K562 (cell line): ENCODE measurements around the gene OPRD1. TPM values are rescaled to one million over a fixed set of nuclear protein-coding genes. Genes with fewer than 3 reads are reported as not detected.

Experiments
- E2F3 ChIP-seq: fragments of 250-450 bp; sonication (Bioruptor Pico); IDR thresholded peaks from 2 replicates; pipeline ENCODE4 v1.4.0; 2020; ENCODE audit warnings: mild to moderate bottlenecking
- JUNB ChIP-seq: fragments of 450-650 bp; formaldehyde crosslinking; conservative IDR thresholded peaks from 2 replicates; pipeline ENCODE4 v1.4.0; 2020; ENCODE audit warnings: mild to moderate bottlenecking
- TAL1 ChIP-seq: fragments of 450-650 bp; IDR thresholded peaks from 2 replicates; pipeline ENCODE4 v1.6.1; 2016; ENCODE audit warnings: mild to moderate bottlenecking
- polyA plus RNA-seq, 8 experiments: library from polyadenylated mRNA; depleted of rRNA in 4 of 8; stranded (reverse) in 5 of 8; unstranded in 3 of 8; fragments of >200 nt; fragmentation: Nextera tagmentation in 2 of 8; fragmentation: Illumina TruSeq in 1 of 8; extraction: Ambion mirVana in 2 of 8; extraction: Trizol in 1 of 8; gene quantifications; 2 replicates each; pipeline versions ENCODE4 v1.2.1 to v1.2.3, GENCODE V29; 2011 to 2014; ENCODE audit warnings: inconsistent platforms in 1 of 8, missing spikeins in 1 of 8
- total RNA-seq, 7 experiments: library from RNA; depleted of rRNA in 6 of 7; stranded (reverse); fragments of >200 nt in 6 of 7; fragmentation: Illumina TruSeq in 2 of 7; extraction: Trizol in 2 of 7; gene quantifications; 2 replicates each; pipeline versions ENCODE4 v1.2.1 to v1.2.3, GENCODE V29; 2011 to 2021; ENCODE audit warnings: low replicate concordance in 1 of 7
- TF ChIP-seq, protein P1 (sequence below), 2 experiments: fragments of 450-650 bp; IDR thresholded peaks; 2 replicates each; pipeline ENCODE4 v1.6.1; 2016
- TF ChIP-seq, protein P2 (sequence below): fragments of 250-450 bp; sonication (Bioruptor Pico); IDR thresholded peaks from 2 replicates; pipeline ENCODE4 v1.4.0; 2020; ENCODE audit warnings: borderline replicate concordance
- TF ChIP-seq, protein P3 (sequence below): fragments of 250-450 bp; sonication (Bioruptor Pico); IDR thresholded peaks from 2 replicates; pipeline ENCODE4 v1.8.0; 2021; ENCODE audit warnings: moderate library complexity, mild to moderate bottlenecking, inconsistent platforms

Gene OPRD1
- total and polyA plus RNA-seq, 9 of the 15 experiments (the other 6 are each of a cell fraction or from before 2014, with no cell fraction given): under 0.01 to 0.03 (median under 0.01) TPM; not detected in 6

DNA sequence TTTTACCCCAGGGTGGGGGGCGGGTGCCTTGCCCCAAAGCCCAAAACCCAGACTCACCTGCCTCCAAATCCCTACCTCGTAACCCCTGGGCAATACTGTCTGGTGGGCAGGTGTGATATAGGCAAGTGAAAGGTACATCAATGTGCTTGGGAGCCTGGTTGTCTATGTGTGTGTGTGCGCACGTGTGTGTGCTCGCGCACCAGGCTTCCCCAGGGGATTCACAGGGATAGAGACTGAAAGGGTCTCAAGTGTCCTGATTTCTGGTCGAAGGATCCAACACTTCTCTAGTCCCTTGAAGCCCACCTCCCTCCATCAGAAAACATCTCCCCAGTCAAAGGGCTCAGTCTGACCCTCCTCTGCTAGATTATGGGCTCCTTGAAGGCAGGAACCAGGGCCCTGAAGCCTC lies 73.5 kb downstream of the OPRD1 start (continued):
- TF ChIP-seq JUNB (CRISPR knock-in tag) (no peak), E2F3 (0 out of 2 replicates have a peak, but pooled peaks have one; percentile 12), TAL1 (no peak)
- TF ChIP-seq, protein P1, sequence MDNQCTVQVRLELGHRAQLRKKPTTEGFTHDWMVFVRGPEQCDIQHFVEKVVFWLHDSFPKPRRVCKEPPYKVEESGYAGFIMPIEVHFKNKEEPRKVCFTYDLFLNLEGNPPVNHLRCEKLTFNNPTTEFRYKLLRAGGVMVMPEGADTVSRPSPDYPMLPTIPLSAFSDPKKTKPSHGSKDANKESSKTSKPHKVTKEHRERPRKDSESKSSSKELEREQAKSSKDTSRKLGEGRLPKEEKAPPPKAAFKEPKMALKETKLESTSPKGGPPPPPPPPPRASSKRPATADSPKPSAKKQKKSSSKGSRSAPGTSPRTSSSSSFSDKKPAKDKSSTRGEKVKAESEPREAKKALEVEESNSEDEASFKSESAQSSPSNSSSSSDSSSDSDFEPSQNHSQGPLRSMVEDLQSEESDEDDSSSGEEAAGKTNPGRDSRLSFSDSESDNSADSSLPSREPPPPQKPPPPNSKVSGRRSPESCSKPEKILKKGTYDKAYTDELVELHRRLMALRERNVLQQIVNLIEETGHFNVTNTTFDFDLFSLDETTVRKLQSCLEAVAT (IDR thresholded peaks at IDR 0.05): 0 out of 4 replicates have a peak, but pooled peaks of 1 of the 2 experiments have one; percentile 11
- TF ChIP-seq, protein P2, sequence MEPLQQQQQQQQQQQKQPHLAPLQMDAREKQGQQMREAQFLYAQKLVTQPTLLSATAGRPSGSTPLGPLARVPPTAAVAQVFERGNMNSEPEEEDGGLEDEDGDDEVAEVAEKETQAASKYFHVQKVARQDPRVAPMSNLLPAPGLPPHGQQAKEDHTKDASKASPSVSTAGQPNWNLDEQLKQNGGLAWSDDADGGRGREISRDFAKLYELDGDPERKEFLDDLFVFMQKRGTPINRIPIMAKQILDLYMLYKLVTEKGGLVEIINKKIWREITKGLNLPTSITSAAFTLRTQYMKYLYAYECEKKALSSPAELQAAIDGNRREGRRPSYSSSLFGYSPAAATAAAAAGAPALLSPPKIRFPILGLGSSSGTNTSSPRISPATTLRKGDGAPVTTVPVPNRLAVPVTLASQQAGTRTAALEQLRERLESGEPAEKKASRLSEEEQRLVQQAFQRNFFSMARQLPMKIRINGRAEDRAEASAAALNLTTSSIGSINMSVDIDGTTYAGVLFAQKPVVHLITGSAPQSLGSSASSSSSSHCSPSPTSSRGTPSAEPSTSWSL (CRISPR knock-in tag): 0 out of 2 replicates have a peak, but pooled peaks have one; percentile 56
- TF ChIP-seq, protein P3, sequence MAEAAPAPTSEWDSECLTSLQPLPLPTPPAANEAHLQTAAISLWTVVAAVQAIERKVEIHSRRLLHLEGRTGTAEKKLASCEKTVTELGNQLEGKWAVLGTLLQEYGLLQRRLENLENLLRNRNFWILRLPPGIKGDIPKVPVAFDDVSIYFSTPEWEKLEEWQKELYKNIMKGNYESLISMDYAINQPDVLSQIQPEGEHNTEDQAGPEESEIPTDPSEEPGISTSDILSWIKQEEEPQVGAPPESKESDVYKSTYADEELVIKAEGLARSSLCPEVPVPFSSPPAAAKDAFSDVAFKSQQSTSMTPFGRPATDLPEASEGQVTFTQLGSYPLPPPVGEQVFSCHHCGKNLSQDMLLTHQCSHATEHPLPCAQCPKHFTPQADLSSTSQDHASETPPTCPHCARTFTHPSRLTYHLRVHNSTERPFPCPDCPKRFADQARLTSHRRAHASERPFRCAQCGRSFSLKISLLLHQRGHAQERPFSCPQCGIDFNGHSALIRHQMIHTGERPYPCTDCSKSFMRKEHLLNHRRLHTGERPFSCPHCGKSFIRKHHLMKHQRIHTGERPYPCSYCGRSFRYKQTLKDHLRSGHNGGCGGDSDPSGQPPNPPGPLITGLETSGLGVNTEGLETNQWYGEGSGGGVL: peak; percentile 49; the same call in 1 of the 2 replicates
